Mesenchymal stem cell (in vitro differentiated cells and primary cell): Measurements from ENCODE around the gene CUX1.

ENCODE experiments used
- DNase-seq: peaks from one replicate; pipeline ENCODE4 v3.0.0-alpha.2; 2013
- H2AFZ ChIP-seq: one replicate; pipeline ENCODE4 v1.6.1; 2013; ENCODE audit warnings: low read depth, mild to moderate bottlenecking, control low read depth, inconsistent platforms, low read length, moderate library complexity
- H2AK5ac ChIP-seq: 2 replicates; pipeline ENCODE4 v1.6.1; 2013; ENCODE audit warnings: low read length, moderate library complexity, mild to moderate bottlenecking, inconsistent platforms; ENCODE audit not compliant: severe bottlenecking
- H2BK120ac ChIP-seq: one replicate; pipeline ENCODE4 v1.6.1; 2013; ENCODE audit warnings: low read depth, mild to moderate bottlenecking, inconsistent platforms, low read length, moderate library complexity
- H2BK12ac ChIP-seq, 2 experiments: one replicate each; pipeline ENCODE4 v1.6.1; 2013; ENCODE audit warnings: inconsistent platforms in 2 of 2, low read length in 2 of 2, mild to moderate bottlenecking in 2 of 2, moderate library complexity in 2 of 2, control low read depth in 1 of 2
- H2BK15ac ChIP-seq: one replicate; pipeline ENCODE4 v1.6.1; 2013; ENCODE audit warnings: mild to moderate bottlenecking, low read depth, inconsistent platforms; ENCODE audit not compliant: poor library complexity, severe bottlenecking
- H2BK5ac ChIP-seq: 2 replicates; pipeline ENCODE4 v1.6.1; 2013; ENCODE audit warnings: low read depth, mild to moderate bottlenecking, low read length, control low read depth, inconsistent platforms; ENCODE audit not compliant: poor library complexity, severe bottlenecking
- H3K14ac ChIP-seq, 2 experiments: one replicate each; pipeline ENCODE4 v1.6.1; 2013; ENCODE audit warnings: inconsistent platforms in 2 of 2, low read length in 2 of 2, control low read depth in 1 of 2, mild to moderate bottlenecking in 1 of 2, moderate library complexity in 1 of 2
- H3K18ac ChIP-seq, 2 experiments: one replicate each; pipeline ENCODE4 v1.6.1; 2013; ENCODE audit warnings: inconsistent platforms in 2 of 2, low read length in 2 of 2, control low read depth in 1 of 2, low read depth in 1 of 2, mild to moderate bottlenecking in 1 of 2
- H3K23ac ChIP-seq, 2 experiments: one replicate each; pipeline ENCODE4 v1.6.1; 2013; ENCODE audit warnings: inconsistent platforms in 2 of 2, low read length in 2 of 2, mild to moderate bottlenecking in 2 of 2, moderate library complexity in 2 of 2, control low read depth in 1 of 2
- H3K27ac ChIP-seq: 2 replicates; pipeline ENCODE4 v1.5.1; 2013; ENCODE audit warnings: mild to moderate bottlenecking, moderate library complexity, low read length, control low read depth, inconsistent platforms; ENCODE audit not compliant: poor library complexity, severe bottlenecking
- H3K27me3 ChIP-seq, 2 experiments: 2 replicates each; pipeline versions ENCODE4 v1.6.1 to v1.7.0; 2013; ENCODE audit warnings: low read length in 2 of 2, mild to moderate bottlenecking in 2 of 2, moderate library complexity in 2 of 2, control low read depth in 1 of 2, inconsistent platforms in 1 of 2; ENCODE audit not compliant: control insufficient read depth in 1 of 2, insufficient read depth in 1 of 2
- H3K36me3 ChIP-seq, 2 experiments: 2 replicates each; pipeline versions ENCODE4 v1.6.1 to v1.7.0; 2013; ENCODE audit warnings: low read length in 2 of 2, control low read depth in 1 of 2, inconsistent platforms in 1 of 2, low read depth in 1 of 2, mild to moderate bottlenecking in 1 of 2; ENCODE audit not compliant: insufficient read depth in 2 of 2, control insufficient read depth in 1 of 2
- H3K4ac ChIP-seq, 2 experiments: one replicate each; pipeline ENCODE4 v1.6.1; 2013; ENCODE audit warnings: inconsistent platforms in 2 of 2, low read length in 2 of 2, mild to moderate bottlenecking in 2 of 2, moderate library complexity in 2 of 2, control low read depth in 1 of 2, low read depth in 1 of 2
- H3K4me1 ChIP-seq: 2 replicates; pipeline ENCODE4 v1.6.1; 2013; ENCODE audit warnings: low read depth, low read length, control low read depth; ENCODE audit not compliant: control insufficient read depth, insufficient read depth
- H3K4me2 ChIP-seq: 2 replicates; pipeline ENCODE4 v1.6.1; 2013; ENCODE audit warnings: low read length, mild to moderate bottlenecking, inconsistent platforms; ENCODE audit not compliant: poor library complexity, severe bottlenecking
- H3K4me3 ChIP-seq, 2 experiments: 2 replicates each; pipeline versions ENCODE4 v1.5.1 to v1.7.0; 2013; ENCODE audit warnings: low read length in 2 of 2, mild to moderate bottlenecking in 2 of 2, control low read depth in 1 of 2, low read depth in 1 of 2; ENCODE audit not compliant: insufficient read depth in 1 of 2
- H3K79me1 ChIP-seq: replicated peaks from 2 replicates; pipeline ENCODE4 v1.6.1; 2013; ENCODE audit warnings: mild to moderate bottlenecking, control low read depth, low read length, inconsistent platforms; ENCODE audit not compliant: poor library complexity, severe bottlenecking
- H3K9ac ChIP-seq: 2 replicates; pipeline ENCODE4 v1.7.0; 2013; ENCODE audit warnings: mild to moderate bottlenecking, low read length, moderate library complexity
- H3K9me3 ChIP-seq: 2 replicates; pipeline ENCODE4 v1.7.0; 2013; ENCODE audit warnings: mild to moderate bottlenecking, low read length; ENCODE audit not compliant: control insufficient read depth
- H4K8ac ChIP-seq: one replicate; pipeline ENCODE4 v1.6.1; 2013; ENCODE audit warnings: inconsistent platforms, mild to moderate bottlenecking, low read length, moderate library complexity
- H4K91ac ChIP-seq: one replicate; pipeline ENCODE4 v1.6.1; 2013; ENCODE audit warnings: mild to moderate bottlenecking, low read length, inconsistent platforms
- WGBS: methylation state at CpG from one replicate; pipeline ENCODE4 v1.1.7; 2013; ENCODE audit warnings: mixed read lengths; 5-methylcytosine and 5-hydroxymethylcytosine counted together

Gene CUX1

DNA sequence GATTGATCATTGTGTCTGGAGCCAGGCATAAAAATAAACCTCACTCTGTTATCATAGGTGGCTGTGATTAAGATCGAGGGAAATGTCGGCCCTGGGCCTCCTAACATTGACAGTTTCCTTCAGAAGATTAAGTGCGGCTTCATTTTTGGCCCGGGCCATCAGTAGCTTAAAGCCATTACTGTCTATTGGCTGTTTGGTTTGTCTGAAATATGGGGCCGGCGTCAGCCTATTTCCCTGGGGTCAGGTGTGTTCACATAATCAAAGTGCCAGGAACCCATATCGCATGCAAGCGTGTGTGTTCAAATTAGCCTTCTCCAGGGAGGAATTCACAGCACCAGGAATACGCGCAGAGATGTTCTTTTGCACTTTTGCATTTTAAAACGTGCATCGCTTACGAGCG, 114.7 kb downstream of the CUX1 start:
- whole genome bisulfite sequencing, result 89% methylated on average over 14 of the region's 14 CpGs
- Histone ChIP-seq H3K9me3 (peaks cover 4% of the 10 kb centered on the region), H2BK12ac (no peak overlapping the region), H2AK5ac (no peak overlapping the region), H2BK120ac (no peak overlapping the region), H3K4me3 (no peak overlapping the region), H3K23ac (no peak overlapping the region), H3K9ac (no peak overlapping the region), H2BK5ac (no peak overlapping the region), H2BK15ac (no peak overlapping the region), H3K4me1 (peaks cover 21% of the 10 kb centered on the region), H4K8ac (no peak overlapping the region), H3K14ac (no peak overlapping the region), H3K4ac (no peak overlapping the region), H3K79me1 (peaks cover 39% of the 10 kb centered on the region), H4K91ac (no peak overlapping the region), H3K36me3 (peaks cover 0 to 9% of the 10 kb centered on the region in 2 experiments), H3K18ac (no peak overlapping the region), H3K27ac (no peak overlapping the region), H2AFZ (no peak overlapping the region), H3K4me2 (no peak overlapping the region), H3K27me3 (no peaks in the 10 kb centered on the region)
- DNase-seq, result no peak

DNA sequence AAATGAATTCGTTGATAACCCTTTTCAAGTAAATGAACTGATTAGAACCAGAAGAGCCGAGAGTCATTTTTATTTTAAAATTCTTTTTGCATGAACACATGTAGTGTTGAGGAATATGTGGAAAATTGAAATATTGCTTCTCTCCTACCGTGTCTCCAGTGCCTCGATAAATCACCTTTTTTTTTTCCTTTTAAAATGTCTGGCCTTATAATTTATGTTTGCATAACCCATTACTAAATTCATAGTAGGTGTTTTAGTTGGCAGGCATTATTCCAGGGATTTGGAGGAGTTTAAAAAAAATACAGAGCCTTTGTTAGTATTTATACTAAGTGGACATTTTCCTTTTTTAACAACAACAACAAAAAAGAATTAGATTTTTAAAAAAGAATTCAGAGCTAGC, 115.6 kb downstream of the CUX1 start:
- Histone ChIP-seq H4K8ac (no peak overlapping the region), H3K27me3 (no peaks in the 10 kb centered on the region), H3K4ac (no peak overlapping the region), H3K36me3 (peaks cover 0 to 6% of the 10 kb centered on the region in 2 experiments), H2AK5ac (no peak overlapping the region), H2AFZ (no peak overlapping the region), H3K9ac (no peak overlapping the region), H3K4me3 (no peak overlapping the region), H2BK5ac (no peak overlapping the region), H3K9me3 (peaks cover 4% of the 10 kb centered on the region), H2BK12ac (no peak overlapping the region), H3K23ac (no peak overlapping the region), H3K4me2 (no peak overlapping the region), H2BK120ac (no peak overlapping the region), H4K91ac (no peak overlapping the region), H3K27ac (no peak overlapping the region), H3K79me1 (peaks cover 40% of the 10 kb centered on the region), H2BK15ac (no peak overlapping the region), H3K14ac (no peak overlapping the region), H3K18ac (no peak overlapping the region), H3K4me1 (peaks cover 22% of the 10 kb centered on the region)
- DNase-seq, result no peak
- WGBS, result 78% methylated on average over 2 of the region's 4 CpGs

DNA sequence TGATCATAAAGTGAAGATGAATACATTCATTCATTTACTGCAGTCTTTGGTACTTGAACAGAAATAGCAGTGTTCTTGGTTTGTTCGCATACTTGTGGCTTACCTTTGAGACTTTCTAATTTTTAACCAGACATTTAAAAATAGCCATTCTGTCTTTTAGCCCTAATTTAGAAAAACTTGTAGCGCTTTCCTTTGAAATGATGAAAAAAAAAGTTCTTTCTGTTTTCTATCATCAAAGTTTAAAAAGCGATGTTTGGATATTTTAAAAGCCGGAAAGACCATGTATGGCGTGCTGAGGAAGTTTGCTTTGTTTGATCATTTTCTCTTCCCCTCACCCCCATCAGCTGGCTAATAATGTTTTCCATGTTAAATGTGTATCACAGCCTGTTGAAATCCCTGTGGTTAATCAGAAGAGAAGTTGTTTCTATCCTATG, 116.3 kb downstream of the CUX1 start:
- no peak overlapping the region for H2AFZ ChIP-seq
- H3K36me3 ChIP-seq, result peaks cover 0 to 6% of the 10 kb centered on the region in 2 experiments
- DNase-seq, result no peak
- H2BK120ac ChIP-seq, result no peak overlapping the region
- no peak overlapping the region for H4K91ac ChIP-seq
- 88% methylated on average over 1 of the region's 5 CpGs for WGBS
- no peak overlapping the region for H3K4me2 ChIP-seq
- no peak overlapping the region for H2BK15ac ChIP-seq
- H2BK12ac ChIP-seq, result no peak overlapping the region
- H3K4ac ChIP-seq, result no peak overlapping the region
- H3K27me3 ChIP-seq, result no peaks in the 10 kb centered on the region
- no peak overlapping the region for H4K8ac ChIP-seq
- peaks cover 42% of the 10 kb centered on the region for H3K79me1 ChIP-seq
- H3K9me3 ChIP-seq, result peaks cover 4% of the 10 kb centered on the region
- no peak overlapping the region for H2AK5ac ChIP-seq
- no peak overlapping the region for H3K27ac ChIP-seq
- H2BK5ac ChIP-seq, result no peak overlapping the region
- H3K23ac ChIP-seq, result no peak overlapping the region
- no peak overlapping the region for H3K14ac ChIP-seq
- no peak overlapping the region for H3K9ac ChIP-seq
- H3K4me1 ChIP-seq, result peaks cover 22% of the 10 kb centered on the region
- no peak overlapping the region for H3K18ac ChIP-seq
- no peak overlapping the region for H3K4me3 ChIP-seq

DNA sequence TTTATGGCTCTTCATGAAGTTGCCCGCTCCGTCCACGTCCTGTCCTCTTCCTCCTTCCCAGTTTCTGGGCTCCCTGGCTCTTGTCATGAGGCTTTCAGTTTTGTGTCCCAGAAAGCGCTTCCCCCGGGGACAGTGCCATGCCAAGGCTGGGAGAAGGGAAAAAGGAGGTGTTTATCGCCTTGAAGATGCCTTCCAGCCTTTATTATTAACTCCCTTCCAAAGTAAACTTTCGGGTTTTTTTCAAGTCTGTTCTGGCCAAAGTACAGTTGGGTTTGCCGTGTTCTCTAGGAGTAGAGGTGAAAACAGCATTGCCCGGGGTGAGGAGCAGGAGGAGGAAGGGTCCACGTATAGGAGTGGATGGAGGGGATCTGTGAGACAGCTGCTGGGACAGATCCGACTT, 117.2 kb downstream of the CUX1 start:
- WGBS, result 47% methylated on average over 8 of the region's 11 CpGs
- Histone ChIP-seq H4K91ac (no peak overlapping the region), H2BK15ac (no peak overlapping the region), H3K9ac (peak overlapping the region; percentile 57), H2AK5ac (peak overlapping the region; percentile 45), H3K4me3 (peak overlapping the region in 1 of 2 experiments; percentile 60), H2BK12ac (no peak overlapping the region), H2AFZ (no peak overlapping the region), H3K23ac (no peak overlapping the region), H3K27me3 (no peaks in the 10 kb centered on the region), H3K4me2 (no peak overlapping the region), H3K9me3 (peaks cover 6% of the 10 kb centered on the region), H3K18ac (peak overlapping the region; percentile 41 to 72), H3K4me1 (peaks cover 22% of the 10 kb centered on the region), H3K79me1 (peaks cover 46% of the 10 kb centered on the region), H2BK5ac (no peak overlapping the region), H3K14ac (peak overlapping the region in 1 of 2 experiments; percentile 87), H3K27ac (no peak overlapping the region), H4K8ac (no peak overlapping the region), H3K36me3 (peaks cover 0 to 10% of the 10 kb centered on the region in 2 experiments), H3K4ac (peak overlapping the region in 1 of 2 experiments; percentile 35), H2BK120ac (no peak overlapping the region)
- DNase-seq, result no peak
